DMS 273 (cell line): ENCODE results near the gene RBM15.

Experiments used
- DNase-seq: peaks from one replicate; lab custom pipeline; 2025; ENCODE audit not compliant: unreplicated experiment; lab: John Stamatoyannopoulos, UW

The RBM15 gene

DNA sequence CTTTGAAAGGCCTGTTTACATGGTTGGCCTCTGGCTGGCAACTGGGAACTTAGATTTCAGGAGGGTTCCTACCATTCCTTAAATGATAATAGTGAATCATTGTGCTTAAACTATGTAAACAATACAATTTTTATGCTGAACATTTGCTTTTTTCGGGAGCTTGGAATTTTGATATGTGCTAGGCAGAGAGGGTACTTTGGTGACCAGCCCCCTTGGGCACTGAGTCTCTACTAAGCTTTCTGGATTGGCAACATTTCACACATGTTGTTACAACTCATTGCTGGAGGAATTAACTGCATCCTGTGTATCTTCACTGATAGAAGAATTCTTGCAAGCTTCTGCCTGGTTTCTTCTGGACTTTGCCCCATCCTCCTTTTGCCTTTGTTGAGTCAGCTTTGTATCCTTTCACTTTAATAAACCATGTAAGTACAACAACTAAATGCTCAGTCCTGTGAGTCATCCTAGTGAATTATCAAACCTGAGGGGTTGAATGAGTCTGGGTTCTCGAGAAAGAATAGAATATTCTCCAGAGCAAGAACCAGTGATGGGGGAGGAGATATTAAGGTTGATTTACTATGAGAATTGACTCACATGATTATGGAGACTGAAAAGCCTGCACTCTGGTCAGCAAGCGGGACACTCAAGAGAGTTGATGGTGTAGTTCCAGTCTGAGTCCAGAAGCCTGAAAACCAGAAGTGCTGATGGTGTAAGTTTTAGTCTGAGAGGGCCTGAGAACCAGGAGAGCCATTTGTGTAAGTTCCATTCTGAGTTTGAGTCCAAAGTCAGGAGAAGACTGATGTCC, 54.7 kb downstream of the RBM15 start:
- DNase-seq = no peak

DNA sequence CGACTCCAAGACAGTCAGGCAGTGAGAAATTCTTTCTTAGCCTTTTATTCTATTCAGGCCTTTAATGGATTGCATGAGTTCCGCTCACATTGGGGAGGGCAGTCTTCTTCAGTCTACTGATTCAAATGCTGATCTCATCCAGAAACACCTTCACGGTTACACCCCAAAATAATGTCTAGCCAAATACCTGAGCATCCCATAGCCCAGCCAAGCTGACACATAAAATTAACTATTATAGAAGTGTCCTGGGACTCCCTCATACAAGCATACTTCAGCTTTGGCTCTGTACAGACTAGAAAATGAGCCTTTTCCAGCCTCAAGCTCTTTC, 55.3 kb downstream of the RBM15 start:
- DNase-seq = no peak
